ENCODE data around the gene TRMU. TPM values are rescaled to one million over a fixed set of nuclear protein-coding genes. Genes with fewer than 3 reads are reported as not detected.

The TRMU gene
- total and polyA plus RNA-seq, 2 donors, result 21.0 to 27.1 TPM

DNA sequence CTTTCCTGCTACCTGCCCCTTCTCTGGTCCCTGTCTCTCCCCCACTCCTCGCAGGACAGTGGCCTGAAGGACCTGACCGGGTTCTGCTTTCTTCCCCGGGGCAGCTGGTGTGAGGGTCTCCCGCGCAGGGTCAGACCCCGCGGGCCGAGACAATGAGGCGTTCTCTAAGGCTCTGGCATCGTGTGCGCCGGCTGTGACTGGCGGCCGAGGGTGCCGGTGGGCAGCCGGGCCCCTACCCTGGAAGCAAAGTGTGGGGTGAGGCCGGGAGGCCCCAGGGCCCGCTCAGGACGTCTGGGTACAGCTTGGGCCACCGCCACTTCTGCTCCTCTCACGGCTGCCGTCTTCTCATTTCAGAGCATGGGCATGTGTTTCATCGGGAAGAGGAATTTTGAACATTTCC is 16.3 kb downstream of the TRMU start:
- Histone ChIP-seq H3K4me1 (ENCODE audit: insufficient read depth) (no peaks in the 10 kb centered on the region), H3K27ac (ENCODE audit: low read depth) (no peak overlapping the region), H3K4me3 (ENCODE audit: low read depth, low read length) (no peak overlapping the region), H3K36me3 (ENCODE audit: insufficient read depth) (peaks cover 6% of the 10 kb centered on the region)
- DNase-seq (ENCODE audit: extremely low spot score), result no peak
- 93% methylated on average over 23 of the region's 23 CpGs for WGBS

GRCh38 chr22:46352276-46352675 is 16.8 kb downstream of the TRMU start:
- no peak for DNase-seq (ENCODE audit: extremely low spot score)
- H3K36me3 ChIP-seq (ENCODE audit: insufficient read depth), result peaks cover 6% of the 10 kb centered on the region
- H3K4me3 ChIP-seq (ENCODE audit: low read depth, low read length), result no peak overlapping the region
- H3K4me1 ChIP-seq (ENCODE audit: insufficient read depth), result no peaks in the 10 kb centered on the region
- WGBS, result 92% methylated on average over 10 of the region's 10 CpGs
- no peak overlapping the region for H3K27ac ChIP-seq (ENCODE audit: low read depth)

GRCh38 chr22:46352691-46353386 is 17.3 kb downstream of the TRMU start:
- Histone ChIP-seq H3K27ac (ENCODE audit: low read depth) (no peak overlapping the region), H3K36me3 (ENCODE audit: insufficient read depth) (peaks cover 4% of the 10 kb centered on the region), H3K4me1 (ENCODE audit: insufficient read depth) (no peaks in the 10 kb centered on the region), H3K4me3 (ENCODE audit: low read depth, low read length) (no peak overlapping the region)
- WGBS, result 84% methylated on average over 20 of the region's 20 CpGs
- DNase-seq (ENCODE audit: extremely low spot score), result no peak

GRCh38 chr22:46353483-46354105 is 18.1 kb downstream of the TRMU start:
- no peak for DNase-seq (ENCODE audit: extremely low spot score)
- H3K27ac ChIP-seq (ENCODE audit: low read depth), result no peak overlapping the region
- H3K36me3 ChIP-seq (ENCODE audit: insufficient read depth), result peaks cover 4% of the 10 kb centered on the region
- no peaks in the 10 kb centered on the region for H3K4me1 ChIP-seq (ENCODE audit: insufficient read depth)
- WGBS, result 91% methylated on average over 8 of the region's 8 CpGs
- no peak overlapping the region for H3K4me3 ChIP-seq (ENCODE audit: low read depth, low read length)

- Histone ChIP-seq H3K27ac (ENCODE audit: low read depth) (no peak overlapping the region), H3K4me1 (ENCODE audit: insufficient read depth) (no peaks in the 10 kb centered on the region), H3K36me3 (ENCODE audit: insufficient read depth) (peaks cover 4% of the 10 kb centered on the region), H3K4me3 (ENCODE audit: low read depth, low read length) (no peak overlapping the region)
- no peak for DNase-seq (ENCODE audit: extremely low spot score)
- 84% methylated on average over 21 of the region's 21 CpGs for WGBS
These were observed 18.9 kb downstream of the TRMU start for GRCh38 chr22:46354176-46354992.

- Histone ChIP-seq H3K36me3 (ENCODE audit: insufficient read depth) (peaks cover 4% of the 10 kb centered on the region), H3K4me3 (ENCODE audit: low read depth, low read length) (no peak overlapping the region), H3K27ac (ENCODE audit: low read depth) (no peak overlapping the region), H3K4me1 (ENCODE audit: insufficient read depth) (no peaks in the 10 kb centered on the region)
- 90% methylated on average over 7 of the region's 7 CpGs for WGBS
- DNase-seq (ENCODE audit: extremely low spot score), result no peak
These were observed 19.4 kb downstream of the TRMU start for GRCh38 chr22:46354993-46355305.

GRCh38 chr22:46355369-46355995 is 20.0 kb downstream of the TRMU start:
- Histone ChIP-seq H3K36me3 (ENCODE audit: insufficient read depth) (peaks cover 4% of the 10 kb centered on the region), H3K4me1 (ENCODE audit: insufficient read depth) (no peaks in the 10 kb centered on the region), H3K4me3 (ENCODE audit: low read depth, low read length) (no peak overlapping the region), H3K27ac (ENCODE audit: low read depth) (no peak overlapping the region)
- DNase-seq (ENCODE audit: extremely low spot score), result peak; percentile 23
- WGBS, result 45% methylated on average over 22 of the region's 22 CpGs

GRCh38 chr22:46355996-46356471 is 20.5 kb downstream of the TRMU start:
- Histone ChIP-seq H3K4me3 (ENCODE audit: low read depth, low read length) (no peak overlapping the region), H3K36me3 (ENCODE audit: insufficient read depth) (peaks cover 3% of the 10 kb centered on the region), H3K4me1 (ENCODE audit: insufficient read depth) (no peaks in the 10 kb centered on the region), H3K27ac (ENCODE audit: low read depth) (no peak overlapping the region)
- 88% methylated on average over 12 of the region's 12 CpGs for WGBS
- DNase-seq (ENCODE audit: extremely low spot score), result no peak

DNA sequence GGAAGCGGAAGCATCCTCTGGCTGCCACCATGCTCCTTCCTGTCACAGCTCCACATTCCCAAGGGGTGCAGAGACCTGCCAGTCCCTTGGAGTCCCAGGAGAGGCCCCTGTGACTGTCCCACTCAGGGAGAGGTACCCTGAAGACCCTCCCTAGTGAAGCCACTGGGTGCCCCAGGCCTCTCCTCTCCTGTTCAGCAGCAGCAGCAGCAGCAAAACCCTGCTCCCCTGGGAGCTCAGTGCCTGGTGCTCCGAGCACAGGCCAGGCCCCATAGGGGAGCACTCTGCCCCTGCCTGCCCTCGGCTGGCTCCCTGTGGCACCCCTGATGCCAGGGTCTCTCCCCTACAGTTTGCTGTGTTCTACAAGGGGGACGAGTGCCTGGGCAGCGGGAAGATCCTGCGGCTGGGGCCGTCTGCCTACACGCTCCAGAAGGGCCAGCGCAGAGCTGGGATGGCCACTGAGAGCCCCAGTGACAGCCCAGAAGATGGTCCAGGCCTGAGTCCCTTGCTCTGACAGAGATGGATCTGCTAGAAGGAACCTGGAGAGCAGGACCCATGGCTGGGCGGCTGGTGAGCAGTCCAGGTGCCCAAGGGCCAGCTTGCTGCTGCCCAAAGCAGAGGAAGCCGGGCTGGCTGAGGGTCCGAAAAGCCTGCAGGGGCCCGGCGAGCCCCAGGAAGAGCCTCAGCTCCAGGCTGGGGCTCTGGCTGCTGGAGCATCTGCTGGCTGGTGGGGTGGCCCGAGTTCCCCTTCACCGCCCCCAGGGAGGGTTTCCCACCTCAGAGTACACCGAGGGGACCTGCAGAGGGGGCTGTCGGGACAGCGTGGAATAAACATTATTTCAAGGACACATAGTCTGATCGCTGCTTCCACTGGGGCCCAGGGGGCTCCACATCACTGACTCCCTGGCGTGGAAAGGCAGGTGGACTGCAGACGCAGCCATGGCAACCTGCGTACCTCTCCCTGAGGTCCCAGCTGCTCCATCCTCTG is 21.3 kb downstream of the TRMU start:
- DNase-seq (ENCODE audit: extremely low spot score), result no peak
- Histone ChIP-seq H3K4me3 (ENCODE audit: low read depth, low read length) (no peak overlapping the region), H3K27ac (ENCODE audit: low read depth) (no peak overlapping the region), H3K4me1 (ENCODE audit: insufficient read depth) (no peaks in the 10 kb centered on the region), H3K36me3 (ENCODE audit: insufficient read depth) (no peaks in the 10 kb centered on the region)
- 90% methylated on average over 23 of the region's 23 CpGs for WGBS

GRCh38 chr22:46357711-46358520 is 22.4 kb downstream of the TRMU start:
- Histone ChIP-seq H3K27ac (ENCODE audit: low read depth) (no peak overlapping the region), H3K36me3 (ENCODE audit: insufficient read depth) (no peaks in the 10 kb centered on the region), H3K4me3 (ENCODE audit: low read depth, low read length) (no peak overlapping the region), H3K4me1 (ENCODE audit: insufficient read depth) (no peaks in the 10 kb centered on the region)
- no peak for DNase-seq (ENCODE audit: extremely low spot score)
- 87% methylated on average over 19 of the region's 19 CpGs for WGBS

DNA sequence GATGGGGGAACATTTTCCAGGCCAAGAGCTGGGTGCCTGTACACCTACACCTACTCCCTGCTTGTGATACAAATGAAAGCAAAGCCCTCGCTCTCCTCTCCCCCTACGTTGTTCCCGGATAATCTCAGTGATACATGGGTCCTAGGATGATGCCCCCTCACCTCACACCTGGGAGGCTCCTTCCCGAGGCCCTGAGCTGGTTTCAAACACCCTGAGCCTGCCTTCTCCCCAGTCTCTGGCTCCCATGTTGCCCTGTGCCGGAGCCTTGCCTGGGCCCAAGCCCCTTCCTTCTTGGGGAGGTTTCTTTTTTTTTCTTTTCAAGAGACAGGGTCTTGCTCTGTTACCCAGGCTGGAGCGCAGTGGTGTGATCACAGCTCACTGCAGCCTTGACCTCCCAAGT is 23.3 kb downstream of the TRMU start:
- WGBS, result 94% methylated on average over 6 of the region's 6 CpGs
- Histone ChIP-seq H3K4me1 (ENCODE audit: insufficient read depth) (no peaks in the 10 kb centered on the region), H3K36me3 (ENCODE audit: insufficient read depth) (no peaks in the 10 kb centered on the region), H3K27ac (ENCODE audit: low read depth) (no peak overlapping the region), H3K4me3 (ENCODE audit: low read depth, low read length) (no peak overlapping the region)
- no peak for DNase-seq (ENCODE audit: extremely low spot score)

DNA sequence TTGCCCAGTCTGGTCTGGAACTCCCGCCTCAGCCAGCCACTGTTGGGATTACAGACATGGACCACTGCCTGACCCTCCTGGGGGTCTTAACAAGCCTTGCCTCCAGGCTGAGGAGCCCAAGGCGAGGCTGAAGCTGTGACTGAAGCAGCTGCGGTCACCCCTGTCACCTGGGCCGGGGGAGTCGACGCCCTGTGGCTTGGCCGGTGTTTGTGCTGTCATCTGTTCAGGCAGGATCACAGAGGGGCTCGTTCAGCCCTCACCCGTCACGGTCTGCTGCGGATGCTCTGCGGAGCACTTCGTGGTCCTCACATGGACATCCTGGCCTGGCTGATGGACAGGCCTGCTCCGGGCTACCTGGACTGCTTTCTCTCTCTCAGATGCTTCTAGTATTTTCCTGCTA is 23.8 kb downstream of the TRMU start:
- H3K27ac ChIP-seq (ENCODE audit: low read depth), result no peak overlapping the region
- 90% methylated on average over 14 of the region's 14 CpGs for WGBS
- no peaks in the 10 kb centered on the region for H3K4me1 ChIP-seq (ENCODE audit: insufficient read depth)
- no peak for DNase-seq (ENCODE audit: extremely low spot score)
- H3K4me3 ChIP-seq (ENCODE audit: low read depth, low read length), result no peak overlapping the region
- no peaks in the 10 kb centered on the region for H3K36me3 ChIP-seq (ENCODE audit: insufficient read depth)
